Right cardiac atrium (tissue), 5 donors: ENCODE measurements around the gene OR11A1. TPM values are rescaled to one million over a fixed set of nuclear protein-coding genes. Genes with fewer than 3 reads are reported as not detected.
"Not testable (repeated sequence)": the region's sequence is repeated elsewhere in the genome, so short reads cannot be mapped to it uniquely, and the experiment has no call there.

ENCODE experiments used
- ATAC-seq, 2 donors: fragments of 200-7000 bp; cut with Tn5 transposase; one replicate each; pipeline versions ENCODE4 v1.8.0 to v1.9.1; 2020; ENCODE audit warnings: moderate library complexity in 2 of 2, mild to moderate bottlenecking in 1 of 2
- DNase-seq, 3 donors: peaks; one replicate each; pipeline ENCODE4 v3.0.0-alpha.2; 2020
- H3K27ac ChIP-seq: one replicate; pipeline ENCODE4 v1.5.1; 2013; ENCODE audit warnings: mild to moderate bottlenecking, low read length, control low read depth, moderate library complexity
- H3K27me3 ChIP-seq: one replicate; pipeline ENCODE4 v1.6.1; 2013; ENCODE audit not compliant: control insufficient read depth, insufficient read depth
- H3K4me1 ChIP-seq: one replicate; pipeline ENCODE4 v1.6.1; 2013; ENCODE audit warnings: low read length; ENCODE audit not compliant: control insufficient read depth, insufficient read depth
- H3K4me3 ChIP-seq: one replicate; pipeline ENCODE4 v1.5.1; 2013; ENCODE audit warnings: low read length, control low read depth
- H3K9me3 ChIP-seq: one replicate; pipeline ENCODE4 v1.6.1; 2013; ENCODE audit warnings: low read length; ENCODE audit not compliant: control insufficient read depth
- WGBS: extraction: QIAGEN DNeasy Blood & Tissue Kit; methylation state at CpG from one replicate; pipeline ENCODE4 v1.1.7; 2013; 5-methylcytosine and 5-hydroxymethylcytosine counted together
- intact Hi-C, 4 donors: fragments of 100-400 bp; cut with DNase I; formaldehyde crosslinking; loops; one replicate each; pipeline versions ENCODE4 v1.11.0 to v1.14.0; 2022 to 2023
- polyA plus RNA-seq: library from polyadenylated mRNA; stranded (reverse); fragments of 200-250 nt; gene quantifications from one replicate; pipeline ENCODE4 v1.2.3, GENCODE V29; 2013
- total RNA-seq, 4 donors: library from RNA; stranded (reverse); fragmentation: NEBNext Ultra II Directional; extraction: Animal tissue kit (Norgen Biotek cat#: 25700); gene quantifications; one replicate each; pipeline ENCODE4 v1.2.1, GENCODE V29; 2021
- donor health status: healthy with polysubstance abuse.
- donor health status: DM: no; HTN: yes; CAD: no.
- donor health status: DM: no; HTN: no; CAD: no.
- donor health status: DM: no; HTN: yes; CAD: no; lungs with severe emphysema.
- donor health status: DM: yes; HTN: yes; CAD: no.

OR11A1 gene
- total and polyA plus RNA-seq, 5 donors = not detected

DNA sequence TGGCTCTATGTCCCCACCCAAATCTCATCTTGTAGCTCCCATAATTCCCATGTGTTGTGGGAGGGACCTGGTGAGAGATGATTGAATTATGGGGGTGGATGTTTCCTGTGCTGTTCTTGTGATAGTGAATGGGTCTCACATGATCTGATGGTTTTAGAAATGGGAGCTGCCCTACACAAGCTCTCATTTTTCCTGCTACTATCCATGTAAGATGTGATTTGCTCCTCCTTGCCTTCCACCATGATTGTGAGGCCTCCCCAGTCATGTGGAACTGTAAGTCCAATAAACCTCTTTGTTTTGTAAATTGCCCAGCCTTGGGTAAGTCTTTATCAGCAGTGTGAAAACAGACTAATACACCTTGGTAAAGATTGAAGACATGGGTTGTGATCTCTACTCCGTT, 12.8 kb downstream of the OR11A1 start:
- H3K4me1 ChIP-seq, DNase-seq, ATAC-seq, H3K4me3 ChIP-seq, intact Hi-C loops, H3K9me3 ChIP-seq, H3K27me3 ChIP-seq, H3K27ac ChIP-seq: not testable (repeated sequence)
- WGBS = 83% methylated on average over 1 of the region's 1 CpG

DNA sequence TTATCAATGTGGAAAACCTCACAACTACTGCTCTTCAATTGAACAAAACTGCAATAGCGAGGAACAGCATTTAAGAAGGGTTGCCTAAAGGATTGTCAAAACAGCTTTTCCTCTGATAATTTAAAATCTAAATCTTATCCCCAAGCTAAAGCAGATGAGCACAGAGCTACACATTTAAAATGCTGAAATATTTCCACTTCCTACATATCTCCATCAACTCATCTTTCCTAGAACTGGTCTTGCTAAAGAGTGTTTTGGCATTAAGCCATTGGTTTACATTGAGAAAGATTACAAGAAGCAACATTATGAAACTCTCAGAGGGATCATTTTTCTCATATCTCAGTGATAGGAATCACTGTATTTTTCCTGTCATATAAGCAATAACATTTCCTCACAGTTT, 14.2 kb downstream of the OR11A1 start:
- Histone ChIP-seq H3K4me3 (no peak overlapping the region), H3K27me3 (no peaks in the 10 kb centered on the region), H3K27ac (no peak overlapping the region), H3K9me3 (no peaks in the 10 kb centered on the region), H3K4me1 (no peaks in the 10 kb centered on the region)
- intact Hi-C loops = no loop called here
- WGBS = 84% methylated on average over 1 of the region's 1 CpG
- DNase-seq (no peak), ATAC-seq (no peak)

DNA sequence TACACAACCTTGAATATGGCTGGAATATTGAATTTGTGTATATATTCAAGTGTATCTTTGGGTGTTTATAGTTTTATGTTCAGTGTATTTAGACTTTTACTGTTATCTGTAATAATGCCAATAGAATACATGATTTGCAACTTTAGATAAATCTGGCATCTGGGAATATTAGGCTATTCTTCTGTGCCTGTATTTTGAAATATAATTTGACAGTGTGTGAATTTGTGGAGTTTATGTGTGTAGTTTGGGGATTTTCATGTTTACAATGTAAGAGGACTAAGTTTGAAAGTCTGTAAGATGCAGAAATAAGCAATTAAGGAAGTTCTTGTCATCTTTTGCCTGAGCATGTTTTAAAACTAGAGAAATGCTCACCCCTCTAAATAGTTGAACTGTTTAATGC, 17.9 kb downstream of the OR11A1 start, which contains the start of gene OR10C1:
OR10C1 (plus strand) TSS at position 301 of the 400 bp plus-strand sequence. CDS start 710 bp downstream, outside the sequence.
- ATAC-seq = no peak
- no peaks in the 10 kb centered on the region for H3K27me3 ChIP-seq
- H3K27ac ChIP-seq = no peak within 1 kb of the TSS
- no peaks in the 10 kb centered on the region for H3K9me3 ChIP-seq
- H3K4me3 ChIP-seq = no peak within 1 kb of the TSS
- no peak for DNase-seq
- intact Hi-C loops = no loop called here
- H3K4me1 ChIP-seq = no peaks in the 10 kb centered on the region

DNA sequence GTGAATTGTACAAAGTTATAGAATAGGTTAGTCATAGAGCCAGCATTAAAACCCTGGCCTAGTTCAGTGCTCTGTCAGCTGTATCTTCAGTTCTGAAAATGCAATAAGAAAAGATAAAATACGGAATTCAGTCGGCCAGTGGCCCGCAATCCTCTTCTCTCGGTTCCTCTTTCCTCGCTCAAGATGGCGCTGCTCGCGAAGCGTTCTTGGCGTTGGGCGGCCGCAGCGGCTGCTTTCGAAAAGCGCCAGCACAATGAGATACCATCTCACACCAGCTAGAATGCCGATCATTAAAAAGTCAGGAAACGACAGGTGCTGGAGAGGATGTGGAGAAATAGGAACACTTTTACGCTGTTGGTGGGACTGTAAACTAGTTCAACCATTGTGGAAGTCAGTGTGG, 20.1 kb downstream of the OR11A1 start:
- H3K4me1 ChIP-seq = not testable (repeated sequence)
- WGBS = 69% methylated on average over 18 of the region's 18 CpGs

DNA sequence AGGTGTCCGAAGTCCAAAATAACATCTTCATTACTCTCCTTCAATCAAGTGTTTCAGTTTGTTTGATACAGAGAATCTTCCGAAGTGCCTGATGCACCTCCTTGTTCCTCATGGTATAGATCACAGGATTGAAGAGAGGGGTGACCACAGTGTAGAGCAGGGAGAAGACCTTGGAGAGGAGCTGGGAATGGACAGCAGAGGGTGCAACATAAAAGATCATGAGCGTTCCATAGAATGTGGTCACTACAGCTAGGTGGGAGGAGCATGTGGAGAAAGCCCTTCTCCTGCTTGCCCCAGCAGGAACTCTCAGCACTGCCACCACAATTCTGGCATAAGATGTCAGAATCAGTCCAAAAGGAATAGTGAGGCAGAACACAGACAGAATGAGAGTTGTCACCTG, 30.2 kb downstream of the OR11A1 start:
- DNase-seq = no peak
- 77% methylated on average over 3 of the region's 3 CpGs for WGBS

More for the DNA sequence above, 20.1 kb downstream of the OR11A1 start:
- intact Hi-C loops, H3K4me3 ChIP-seq, DNase-seq, H3K27ac ChIP-seq, H3K27me3 ChIP-seq, ATAC-seq, H3K9me3 ChIP-seq: not testable (repeated sequence)

DNA sequence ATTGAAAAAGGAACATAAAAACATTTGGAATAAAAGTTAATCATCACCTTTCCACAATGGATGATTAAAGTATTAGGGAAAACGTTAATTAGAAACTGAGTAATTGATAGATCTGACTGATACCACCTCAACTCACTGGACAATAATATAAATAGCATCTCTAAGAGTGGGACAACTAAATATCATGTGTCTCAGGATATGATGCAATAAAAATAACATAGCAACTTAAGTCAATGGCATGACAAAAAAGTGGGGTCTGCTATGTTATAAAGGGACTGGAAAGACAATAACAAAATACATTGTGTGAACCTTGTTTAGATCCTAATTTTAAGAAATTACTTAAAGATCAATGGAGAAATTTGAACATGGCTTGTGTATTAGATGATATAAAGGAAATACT, 31.8 kb downstream of the OR11A1 start:
- 34% methylated on average over 1 of the region's 1 CpG for WGBS
- H3K9me3 ChIP-seq = no peaks in the 10 kb centered on the region
- H3K27ac ChIP-seq = no peak overlapping the region
- ATAC-seq (no peak), DNase-seq (no peak)
- intact Hi-C loops = no loop called here
- H3K4me1 ChIP-seq = no peaks in the 10 kb centered on the region
- no peak overlapping the region for H3K4me3 ChIP-seq
- no peaks in the 10 kb centered on the region for H3K27me3 ChIP-seq

More for the DNA sequence above, 30.2 kb downstream of the OR11A1 start:
- intact Hi-C loops = no loop called here
- no peaks in the 10 kb centered on the region for H3K27me3 ChIP-seq
- no peak for ATAC-seq
- H3K9me3 ChIP-seq = no peaks in the 10 kb centered on the region
- H3K4me1 ChIP-seq = no peaks in the 10 kb centered on the region
- H3K4me3 ChIP-seq = no peak overlapping the region
- no peak overlapping the region for H3K27ac ChIP-seq

DNA sequence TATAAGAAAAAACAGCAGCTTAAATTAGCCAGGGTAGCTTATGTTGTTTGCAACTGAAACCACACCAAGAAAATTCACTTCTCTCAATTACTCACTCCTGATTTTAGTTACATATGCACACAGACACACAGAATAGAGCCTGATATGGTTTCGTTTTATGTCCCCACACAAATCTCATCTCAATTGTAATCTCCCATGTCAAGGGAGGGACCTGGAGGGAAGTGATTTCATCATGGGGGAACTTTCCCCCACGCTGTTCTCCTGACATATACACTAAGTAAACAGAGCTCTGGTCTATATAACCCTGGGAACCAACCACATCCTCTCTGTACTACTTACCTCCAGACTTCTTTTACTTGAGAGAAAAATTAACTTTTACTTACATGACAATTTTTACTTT, 32.3 kb downstream of the OR11A1 start:
- H3K27ac ChIP-seq = no peak overlapping the region
- WGBS = 34% methylated on average over 2 of the region's 2 CpGs
- H3K4me1 ChIP-seq = no peaks in the 10 kb centered on the region
- no peaks in the 10 kb centered on the region for H3K27me3 ChIP-seq
- intact Hi-C loops = no loop called here
- DNase-seq (no peak), ATAC-seq (no peak)
- H3K9me3 ChIP-seq = no peaks in the 10 kb centered on the region
- no peak overlapping the region for H3K4me3 ChIP-seq

DNA sequence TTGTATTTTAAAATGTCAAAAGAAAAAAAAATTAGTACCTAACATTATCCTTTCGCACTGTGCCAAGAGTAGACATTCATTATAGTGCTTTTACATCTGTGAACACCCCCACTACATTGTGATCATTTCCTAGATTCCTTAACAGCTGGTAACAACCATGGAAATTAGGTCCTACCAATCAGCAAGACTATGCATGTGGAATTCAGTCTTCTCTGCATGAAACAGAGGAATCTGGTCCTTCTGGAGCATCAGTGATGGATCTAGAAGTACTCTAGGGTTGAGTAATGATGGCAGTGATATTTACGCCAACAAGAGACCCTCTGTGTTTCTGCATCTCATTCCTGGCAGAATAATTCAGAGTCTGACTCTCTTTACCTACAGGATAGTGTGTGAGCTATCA, 32.7 kb downstream of the OR11A1 start:
- intact Hi-C loops = no loop called here
- Histone ChIP-seq H3K27ac (no peak overlapping the region), H3K27me3 (no peaks in the 10 kb centered on the region), H3K4me1 (no peaks in the 10 kb centered on the region), H3K9me3 (no peaks in the 10 kb centered on the region), H3K4me3 (no peak overlapping the region)
- no peak for DNase-seq
- ATAC-seq = no peak
- 89% methylated on average over 2 of the region's 2 CpGs for WGBS

DNA sequence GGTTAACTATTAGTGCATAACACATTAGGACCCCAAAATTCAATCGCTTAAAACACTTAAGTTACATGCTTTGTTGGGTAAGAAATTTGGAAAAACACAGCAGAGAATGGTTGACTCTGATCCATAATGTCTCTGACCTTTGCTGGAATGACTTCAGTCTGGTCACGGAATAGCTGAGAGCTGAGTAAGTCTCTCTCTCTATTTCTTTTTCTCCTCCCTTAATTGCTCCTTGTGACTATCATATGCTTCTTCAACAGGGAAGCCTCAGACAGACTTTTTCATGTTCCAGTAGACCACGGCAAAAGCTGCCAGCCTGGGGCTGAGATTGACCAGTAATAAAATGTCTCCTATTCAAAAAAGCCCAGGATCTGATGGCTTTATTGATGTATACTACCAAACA, 37.4 kb downstream of the OR11A1 start:
- Histone ChIP-seq H3K27ac (no peak overlapping the region), H3K27me3 (no peaks in the 10 kb centered on the region), H3K4me3 (no peak overlapping the region), H3K4me1 (no peaks in the 10 kb centered on the region), H3K9me3 (no peaks in the 10 kb centered on the region)
- no peak for ATAC-seq
- intact Hi-C loops = no loop called here
- DNase-seq = no peak
- 50% methylated on average over 3 of the region's 3 CpGs for WGBS

DNA sequence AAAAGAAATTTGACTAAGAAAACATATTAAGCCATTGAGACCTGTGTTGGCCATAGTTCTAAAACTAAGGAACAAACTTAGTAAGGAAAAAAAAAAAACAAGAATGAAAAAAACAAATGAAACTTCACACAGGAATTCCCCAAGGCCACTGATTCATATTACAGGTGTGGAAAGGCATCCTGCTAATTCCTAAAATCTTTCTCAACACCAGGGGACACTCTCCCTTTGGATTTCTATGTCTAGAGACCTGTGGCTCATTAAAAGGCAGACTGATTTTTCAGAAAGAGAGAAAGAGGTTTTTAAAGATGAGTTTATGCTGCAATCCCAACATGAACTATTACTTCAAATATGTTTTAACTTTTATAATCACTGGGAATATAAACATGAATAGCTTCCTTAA, 42.3 kb downstream of the OR11A1 start, which contains the start of gene OR12D1:
OR12D1 (plus strand) TSS at position 341 of the 400 bp plus-strand sequence.
- ATAC-seq = no peak
- Histone ChIP-seq H3K27me3 (no peaks in the 10 kb centered on the region), H3K27ac (no peak within 1 kb of the TSS), H3K4me3 (no peak within 1 kb of the TSS), H3K9me3 (no peaks in the 10 kb centered on the region), H3K4me1 (no peaks in the 10 kb centered on the region)
- no peak for DNase-seq
- intact Hi-C loops = no loop called here

DNA sequence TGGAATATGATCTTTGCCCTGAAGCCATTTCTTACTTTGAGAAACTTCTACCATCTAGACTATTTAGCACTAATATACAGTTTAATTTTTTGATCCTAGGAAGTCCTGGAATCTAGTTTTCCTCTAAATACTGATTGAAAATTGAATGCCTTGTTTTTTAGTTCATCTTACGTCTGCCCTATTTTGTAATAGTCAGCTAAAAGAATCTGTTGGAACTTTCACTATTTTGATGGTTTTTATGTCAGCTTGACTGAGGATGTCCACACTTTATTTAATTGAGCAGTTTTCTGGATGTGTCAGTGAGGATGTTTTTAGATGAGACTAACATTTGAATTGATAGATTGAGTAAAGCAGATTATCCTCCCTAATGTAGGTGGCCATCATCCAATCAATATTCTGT, 53.1 kb downstream of the OR11A1 start:
- intact Hi-C loops = no loop called here
- Histone ChIP-seq H3K27me3 (no peaks in the 10 kb centered on the region), H3K4me1 (no peaks in the 10 kb centered on the region), H3K4me3 (no peak overlapping the region), H3K9me3 (no peaks in the 10 kb centered on the region), H3K27ac (no peak overlapping the region)
- ATAC-seq (no peak), DNase-seq (no peak)
- 85% methylated on average over 1 of the region's 1 CpG for WGBS

DNA sequence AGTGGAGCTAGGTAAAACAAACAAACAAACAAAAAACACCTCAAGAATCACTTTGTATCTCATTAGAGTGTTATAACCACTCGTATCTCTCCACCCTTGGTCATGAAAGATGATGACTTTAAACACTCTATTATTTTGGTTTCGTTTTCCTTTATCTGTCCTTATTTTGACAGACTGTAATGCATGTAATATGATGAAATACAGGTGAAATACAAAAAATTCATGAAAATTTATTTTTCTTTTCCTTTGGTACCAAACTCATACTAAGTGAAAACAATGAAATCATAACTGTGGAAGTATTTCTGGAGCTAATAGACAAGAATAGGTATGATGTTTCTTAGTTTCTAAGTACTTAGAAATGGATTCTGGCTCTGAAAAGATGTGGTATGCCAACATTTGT, 57.3 kb downstream of the OR11A1 start:
- WGBS = 52% methylated on average over 2 of the region's 2 CpGs
- H3K27me3 ChIP-seq = no peaks in the 10 kb centered on the region
- intact Hi-C loops = no loop called here
- no peak overlapping the region for H3K27ac ChIP-seq
- H3K4me3 ChIP-seq = no peak overlapping the region
- ATAC-seq (no peak), DNase-seq (no peak)
- H3K4me1 ChIP-seq = no peaks in the 10 kb centered on the region
- H3K9me3 ChIP-seq = no peaks in the 10 kb centered on the region
